Astrocyte (in vitro differentiated cells and primary cell): ENCODE results near the gene L3MBTL4.

Experiments used
- EZH2 ChIP-seq: IDR thresholded peaks from 2 replicates; pipeline ENCODE4 v1.6.1; 2012; ENCODE audit warnings: mild to moderate bottlenecking, low read length, inconsistent platforms; ENCODE audit not compliant: insufficient read depth
- TF ChIP-seq, protein P1 (sequence below): IDR thresholded peaks from 2 replicates; pipeline ENCODE4 v1.5.1; 2011; ENCODE audit warnings: low read depth, mild to moderate bottlenecking, inconsistent platforms, low read length, moderate library complexity; ENCODE audit not compliant: insufficient read depth

GRCh38 chr18:6018671-6019070, 396.0 kb downstream of the L3MBTL4 start:
- TF ChIP-seq, protein P1, sequence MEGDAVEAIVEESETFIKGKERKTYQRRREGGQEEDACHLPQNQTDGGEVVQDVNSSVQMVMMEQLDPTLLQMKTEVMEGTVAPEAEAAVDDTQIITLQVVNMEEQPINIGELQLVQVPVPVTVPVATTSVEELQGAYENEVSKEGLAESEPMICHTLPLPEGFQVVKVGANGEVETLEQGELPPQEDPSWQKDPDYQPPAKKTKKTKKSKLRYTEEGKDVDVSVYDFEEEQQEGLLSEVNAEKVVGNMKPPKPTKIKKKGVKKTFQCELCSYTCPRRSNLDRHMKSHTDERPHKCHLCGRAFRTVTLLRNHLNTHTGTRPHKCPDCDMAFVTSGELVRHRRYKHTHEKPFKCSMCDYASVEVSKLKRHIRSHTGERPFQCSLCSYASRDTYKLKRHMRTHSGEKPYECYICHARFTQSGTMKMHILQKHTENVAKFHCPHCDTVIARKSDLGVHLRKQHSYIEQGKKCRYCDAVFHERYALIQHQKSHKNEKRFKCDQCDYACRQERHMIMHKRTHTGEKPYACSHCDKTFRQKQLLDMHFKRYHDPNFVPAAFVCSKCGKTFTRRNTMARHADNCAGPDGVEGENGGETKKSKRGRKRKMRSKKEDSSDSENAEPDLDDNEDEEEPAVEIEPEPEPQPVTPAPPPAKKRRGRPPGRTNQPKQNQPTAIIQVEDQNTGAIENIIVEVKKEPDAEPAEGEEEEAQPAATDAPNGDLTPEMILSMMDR = no peak
- no peak for TF ChIP-seq EZH2
